NCI-H345 treated with DMSO at 0.1 percent for 48 hours (cell line): ENCODE measurements around the gene CRHBP.

Experiments
- DNase-seq: peaks from one replicate; lab custom pipeline; 2025; ENCODE audit not compliant: unreplicated experiment; lab: John Stamatoyannopoulos, UW

CRHBP gene

GRCh38 chr5:77012601-77013000 is 59.8 kb downstream of the CRHBP start:
- no peak for DNase-seq

DNA sequence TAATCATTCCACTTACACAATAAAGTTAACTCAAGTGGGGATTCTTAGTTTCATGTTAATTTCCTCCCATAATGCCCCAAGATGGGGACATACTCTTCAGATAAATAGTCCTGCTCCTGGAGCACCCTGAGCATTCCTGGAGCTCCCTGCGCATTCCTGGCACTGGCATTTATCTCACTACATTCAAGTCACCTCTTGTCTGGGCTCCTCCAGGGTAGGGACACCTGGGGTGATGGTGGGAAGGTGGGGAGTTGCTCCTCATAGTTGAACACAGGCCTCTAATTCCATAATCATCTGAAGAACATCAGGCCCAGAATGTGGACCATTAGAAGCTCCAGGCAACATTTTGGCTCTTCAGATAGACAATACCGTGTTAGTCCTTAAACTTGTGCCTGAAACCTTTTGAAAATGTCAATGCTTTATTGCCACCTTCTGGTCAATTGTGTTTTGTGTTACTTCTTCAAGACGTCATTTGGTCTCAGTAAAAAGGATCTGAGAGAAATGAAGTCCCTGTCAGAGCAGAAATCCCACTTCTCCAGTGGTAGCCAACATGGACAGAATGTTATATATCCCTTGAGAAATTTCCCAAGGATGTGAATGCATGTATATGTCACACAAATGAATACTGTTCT is 63.2 kb downstream of the CRHBP start:
- no peak for DNase-seq

DNA sequence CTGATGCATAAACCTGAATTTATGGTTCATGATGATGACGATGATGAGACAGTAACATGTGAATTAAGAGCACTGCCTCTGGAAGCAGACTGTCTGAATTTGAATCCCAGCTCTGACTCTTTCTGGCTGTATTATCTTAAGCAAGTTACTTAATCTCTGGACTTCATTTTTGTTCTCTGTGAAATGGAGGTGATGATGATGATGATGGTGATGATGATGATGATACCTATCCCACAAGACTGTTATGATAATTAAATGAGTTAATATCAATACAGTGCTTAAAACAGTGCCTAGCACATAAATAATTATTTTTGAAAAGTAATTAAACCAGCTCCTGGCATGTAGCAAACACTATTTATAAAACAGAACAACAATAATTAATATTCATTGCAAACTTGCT is 64.1 kb downstream of the CRHBP start:
- no peak for DNase-seq

DNA sequence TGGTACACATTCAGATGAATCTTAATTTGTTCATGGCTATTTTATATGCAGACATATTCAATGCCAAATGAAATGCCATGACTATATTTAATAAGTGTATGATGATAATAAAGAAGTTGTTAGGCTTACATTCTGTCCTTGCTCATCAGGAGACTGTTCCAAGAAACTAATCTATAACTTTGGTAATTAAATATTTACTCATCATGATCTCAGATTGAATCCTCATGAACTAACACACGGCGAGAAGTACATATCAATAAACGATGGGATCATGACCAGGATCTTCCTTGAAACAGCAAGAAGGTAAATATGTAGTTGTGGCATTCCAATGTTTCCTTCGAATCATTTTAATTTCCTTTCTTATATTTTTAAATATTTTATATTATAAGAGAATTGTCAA is 64.8 kb downstream of the CRHBP start:
- DNase-seq = no peak
